ENCODE measurements around the gene MAP3K8. TPM values are rescaled to one million over a fixed set of nuclear protein-coding genes. Genes with fewer than 3 reads are reported as not detected.

The MAP3K8 gene
- total RNA-seq, 6 experiments from 2014 or later: 1.3 to 4.2 (median 1.8) TPM

GRCh38 chr10:30510184-30510931 lies 76.4 kb downstream of the MAP3K8 start:
- Mint-ChIP-seq H3K27me3 (ENCODE audit: insufficient read depth) (peaks cover 13% of the 10 kb centered on the region), H3K36me3 (ENCODE audit: low read depth) (no peaks in the 10 kb centered on the region), H3K4me1 (ENCODE audit: low read depth) (peaks cover 14% of the 10 kb centered on the region), H3K9me3 (no peaks in the 10 kb centered on the region), H3K27ac (no peak overlapping the region), H3K4me3 (no peak overlapping the region)
- DNase-seq: peak; percentile 71
- TF ChIP-seq CTCF (IDR thresholded peaks at IDR 0.05): peak; percentile 52

GRCh38 chr10:30510932-30511700 lies 77.1 kb downstream of the MAP3K8 start:
- no peak for DNase-seq
- Mint-ChIP-seq H3K36me3 (ENCODE audit: low read depth) (no peaks in the 10 kb centered on the region), H3K4me1 (ENCODE audit: low read depth) (peaks cover 14% of the 10 kb centered on the region), H3K4me3 (no peak overlapping the region), H3K9me3 (no peaks in the 10 kb centered on the region), H3K27me3 (ENCODE audit: insufficient read depth) (peaks cover 10% of the 10 kb centered on the region), H3K27ac (0 out of 2 replicates have a peak overlapping the region, but pooled peaks have one; percentile 8)
- no peak; the same call in 1 of the 2 replicates for TF ChIP-seq CTCF (IDR thresholded peaks at IDR 0.05)

Other genes starting within 250 kb of the MAP3K8 start
- 10 to 100 TPM; 20.3 to 22.9 (median 21.9) TPM for gene MTPAP, start 84.9 kb upstream of the MAP3K8 start, total RNA-seq (2021; fragmentation: NEBNext Ultra II Directional; extraction: Animal tissue kit (Norgen Biotek cat#: 25700))
- gene LYZL2, start 195.6 kb downstream of the MAP3K8 start, total RNA-seq (2021; fragmentation: NEBNext Ultra II Directional; extraction: Animal tissue kit (Norgen Biotek cat#: 25700)): not detected

All from HFFc6 (cell line).